Activated CD4-positive, alpha-beta T cell treated with anti-CD3 and anti-CD28 coated beads, Interleukin-2, amount 10 ng/mL, durations not matched to agents 7 days and 5 days (primary cell): ENCODE data around the gene EHHADH. TPM values are rescaled to one million over a fixed set of nuclear protein-coding genes. Genes with fewer than 3 reads are reported as not detected.

Source experiments
- CTCF ChIA-PET: fragments of 350-600 bp; sonication (Branson Sonifier 250); formaldehyde crosslinking; loops from one replicate; lab custom pipeline; 2021; ENCODE audit warnings: antibody characterized with exemption; lab: Charles Lee
- POLR2A ChIA-PET: fragments of 350-600 bp; sonication (Branson Sonifier 250); formaldehyde crosslinking; loops from one replicate; lab custom pipeline; 2021; ENCODE audit warnings: antibody characterized with exemption; lab: Charles Lee
- DNase-seq: peaks from one replicate; pipeline ENCODE4 v3.0.0-alpha.2; 2020
- H3K27ac Mint-ChIP-seq: one replicate; pipeline ENCODE4 v1.8.0; 2021; ENCODE audit warnings: mild to moderate bottlenecking, moderate library complexity, mixed read lengths
- H3K27me3 Mint-ChIP-seq: one replicate; pipeline ENCODE4 v1.8.0; 2021; ENCODE audit warnings: mixed read lengths
- H3K36me3 Mint-ChIP-seq: one replicate; pipeline ENCODE4 v1.8.0; 2021; ENCODE audit warnings: low read depth, mixed read lengths
- H3K4me1 Mint-ChIP-seq: one replicate; pipeline ENCODE4 v1.8.0; 2021; ENCODE audit warnings: mixed read lengths
- H3K4me3 Mint-ChIP-seq: one replicate; pipeline ENCODE4 v1.8.0; 2021; ENCODE audit warnings: mild to moderate bottlenecking, moderate library complexity, mixed read lengths
- H3K9me3 Mint-ChIP-seq: one replicate; pipeline ENCODE4 v1.8.0; 2021; ENCODE audit warnings: mixed read lengths
- microRNA-seq: library from miRNA; unstranded; fragments of <30 nt; microRNA quantifications from one replicate; pipeline ENCODE4 v1.2.0, GENCODE V29; 2021; ENCODE audit warnings: borderline microRNAs expressed, borderline replicate concordance
- total RNA-seq, 2 experiments: library from RNA; stranded (reverse); gene quantifications; one replicate each; pipeline ENCODE4 v1.2.3, GENCODE V29; 2021

Gene EHHADH
- total RNA-seq, 2 experiments from 2014 or later, result 2.0 to 2.2 TPM

- CTCF ChIA-PET, result interaction anchor here (1.4 kb wide), 1 partner anchor 18 kb away, joined by 3 read pairs; no protein-coding TSS in a partner anchor
- H3K4me3 Mint-ChIP-seq, result no peak overlapping the region
- H3K4me1 Mint-ChIP-seq, result peaks cover 5% of the 10 kb centered on the region
Observed at GRCh38 chr3:185149591-185149990, 104.3 kb downstream of the EHHADH start.

GRCh38 chr3:185145511-185145910, 108.3 kb downstream of the EHHADH start:
- no peak for DNase-seq
- Mint-ChIP-seq H3K9me3 (no peaks in the 10 kb centered on the region), H3K4me1 (no peaks in the 10 kb centered on the region), H3K4me3 (no peak overlapping the region), H3K27ac (no peak overlapping the region), H3K27me3 (peaks cover 29% of the 10 kb centered on the region), H3K36me3 (no peaks in the 10 kb centered on the region)
- ChIA-PET POLR2A (no interaction called here), CTCF (no interaction called here)

More at GRCh38 chr3:185149591-185149990, 104.3 kb downstream of the EHHADH start:
- H3K27ac Mint-ChIP-seq, result no peak overlapping the region
- no peaks in the 10 kb centered on the region for H3K9me3 Mint-ChIP-seq
- DNase-seq, result no peak
- POLR2A ChIA-PET, result no interaction called here
- peaks cover 28% of the 10 kb centered on the region for H3K27me3 Mint-ChIP-seq
- H3K36me3 Mint-ChIP-seq, result no peaks in the 10 kb centered on the region

- CTCF ChIA-PET, result no interaction called here
- POLR2A ChIA-PET, result no interaction called here
- H3K36me3 Mint-ChIP-seq, result no peaks in the 10 kb centered on the region
- H3K27me3 Mint-ChIP-seq, result peaks cover 28% of the 10 kb centered on the region
- no peaks in the 10 kb centered on the region for H3K9me3 Mint-ChIP-seq
- no peak overlapping the region for H3K4me3 Mint-ChIP-seq
- DNase-seq, result no peak
- H3K4me1 Mint-ChIP-seq, result no peaks in the 10 kb centered on the region
- H3K27ac Mint-ChIP-seq, result no peak overlapping the region
Observed at GRCh38 chr3:185144784-185145183, 109.1 kb downstream of the EHHADH start.

Small RNA genes within 50 kb of the gene (microRNA-seq; reads per million reads assigned to microRNA genes)
- not detected for gene MIR5588

Other genes with a start within 250 kb of the EHHADH start
- gene C3orf70, start 101.0 kb downstream of the EHHADH start, total RNA-seq, result under 1 TPM in 1 of 2 experiments, not detected in 1; 0.06 TPM
- 10 to 100 TPM; 10.2 to 13.1 TPM for gene MAP3K13, start 109.1 kb upstream of the EHHADH start, total RNA-seq
- gene TMEM41A, start 245.0 kb upstream of the EHHADH start, total RNA-seq, result 10 to 100 TPM; 18.5 to 19.7 TPM